ENCODE data around the gene DUSP3. TPM values are rescaled to one million over a fixed set of nuclear protein-coding genes. Genes with fewer than 3 reads are reported as not detected.

Gene DUSP3
- total and polyA plus RNA-seq, 2 of the 13 experiments (the other 11 are each of a cell fraction or from before 2014, with no cell fraction given) = 60.0 to 71.5 TPM

DNA sequence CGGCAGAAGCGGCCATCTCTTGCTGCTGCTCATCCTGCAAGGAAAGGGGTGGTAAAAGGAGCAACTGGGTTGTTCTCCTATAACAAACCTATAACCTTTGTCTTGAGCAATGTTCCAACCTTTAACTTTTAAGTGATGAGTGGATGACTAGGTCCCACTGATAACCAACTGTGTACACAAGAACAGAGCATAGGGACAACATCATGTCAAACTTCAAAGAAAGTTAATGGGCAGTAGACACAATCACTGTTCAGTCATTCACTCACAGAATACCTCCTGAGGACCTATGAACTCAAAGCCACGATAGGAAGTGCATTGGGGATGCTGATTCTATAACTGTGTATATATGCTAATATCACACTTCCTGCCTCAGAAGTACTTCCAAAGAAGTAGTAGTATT, 23.1 kb upstream of the DUSP3 start (continued):
- TF ChIP-seq NR2F1 (CRISPR knock-in tag; IDR thresholded peaks at IDR 0.05) (peak; percentile 76 to 98), SMAD3 (CRISPR knock-in tag; IDR thresholded peaks at IDR 0.05) (peak; percentile 72; the same call in 1 of the 2 replicates), ZNF766 (CRISPR knock-in tag; IDR thresholded peaks at IDR 0.05; ENCODE audit: borderline replicate concordance) (no peak), SSRP1 (CRISPR knock-in tag; IDR thresholded peaks at IDR 0.05) (no peak), ZNF605 (CRISPR knock-in tag; IDR thresholded peaks at IDR 0.05) (no peak), ARNTL (CRISPR knock-in tag; IDR thresholded peaks at IDR 0.05) (peak; percentile 59; the same call in 1 of the 2 replicates), MAFG (CRISPR knock-in tag; IDR thresholded peaks at IDR 0.05) (no peak), PPARG (CRISPR knock-in tag; conservative IDR thresholded peaks at IDR 0.05) (peak; percentile 87), ATF7 (IDR thresholded peaks at IDR 0.05) (no peak), ATF7 (CRISPR knock-in tag; IDR thresholded peaks at IDR 0.05) (peak; percentile 41; the same call in 1 of the 2 replicates), ZEB1 (IDR thresholded peaks at IDR 0.05; ENCODE audit: insufficient replicate concordance, low read depth) (peak; percentile 55)
- TF ChIP-seq, protein P1, sequence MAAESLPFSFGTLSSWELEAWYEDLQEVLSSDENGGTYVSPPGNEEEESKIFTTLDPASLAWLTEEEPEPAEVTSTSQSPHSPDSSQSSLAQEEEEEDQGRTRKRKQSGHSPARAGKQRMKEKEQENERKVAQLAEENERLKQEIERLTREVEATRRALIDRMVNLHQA (CRISPR knock-in tag; IDR thresholded peaks at IDR 0.05) = no peak
- TF ChIP-seq, protein P2, sequence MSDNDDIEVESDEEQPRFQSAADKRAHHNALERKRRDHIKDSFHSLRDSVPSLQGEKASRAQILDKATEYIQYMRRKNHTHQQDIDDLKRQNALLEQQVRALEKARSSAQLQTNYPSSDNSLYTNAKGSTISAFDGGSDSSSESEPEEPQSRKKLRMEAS (IDR thresholded peaks at IDR 0.05) = peak; percentile 63; the same call in 1 of the 2 replicates
- TF ChIP-seq, protein P3, sequence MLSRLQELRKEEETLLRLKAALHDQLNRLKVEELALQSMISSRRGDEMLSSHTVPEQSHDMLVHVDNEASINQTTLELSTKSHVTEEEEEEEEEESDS (CRISPR knock-in tag; IDR thresholded peaks at IDR 0.05; ENCODE audit: borderline replicate concordance) = 0 out of 2 replicates have a peak, but pooled peaks have one; percentile 80
- TF ChIP-seq, protein P4, sequence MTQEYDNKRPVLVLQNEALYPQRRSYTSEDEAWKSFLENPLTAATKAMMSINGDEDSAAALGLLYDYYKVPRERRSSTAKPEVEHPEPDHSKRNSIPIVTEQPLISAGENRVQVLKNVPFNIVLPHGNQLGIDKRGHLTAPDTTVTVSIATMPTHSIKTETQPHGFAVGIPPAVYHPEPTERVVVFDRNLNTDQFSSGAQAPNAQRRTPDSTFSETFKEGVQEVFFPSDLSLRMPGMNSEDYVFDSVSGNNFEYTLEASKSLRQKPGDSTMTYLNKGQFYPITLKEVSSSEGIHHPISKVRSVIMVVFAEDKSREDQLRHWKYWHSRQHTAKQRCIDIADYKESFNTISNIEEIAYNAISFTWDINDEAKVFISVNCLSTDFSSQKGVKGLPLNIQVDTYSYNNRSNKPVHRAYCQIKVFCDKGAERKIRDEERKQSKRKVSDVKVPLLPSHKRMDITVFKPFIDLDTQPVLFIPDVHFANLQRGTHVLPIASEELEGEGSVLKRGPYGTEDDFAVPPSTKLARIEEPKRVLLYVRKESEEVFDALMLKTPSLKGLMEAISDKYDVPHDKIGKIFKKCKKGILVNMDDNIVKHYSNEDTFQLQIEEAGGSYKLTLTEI (CRISPR knock-in tag; conservative IDR thresholded peaks at IDR 0.05) = no peak
- TF ChIP-seq, protein P5, sequence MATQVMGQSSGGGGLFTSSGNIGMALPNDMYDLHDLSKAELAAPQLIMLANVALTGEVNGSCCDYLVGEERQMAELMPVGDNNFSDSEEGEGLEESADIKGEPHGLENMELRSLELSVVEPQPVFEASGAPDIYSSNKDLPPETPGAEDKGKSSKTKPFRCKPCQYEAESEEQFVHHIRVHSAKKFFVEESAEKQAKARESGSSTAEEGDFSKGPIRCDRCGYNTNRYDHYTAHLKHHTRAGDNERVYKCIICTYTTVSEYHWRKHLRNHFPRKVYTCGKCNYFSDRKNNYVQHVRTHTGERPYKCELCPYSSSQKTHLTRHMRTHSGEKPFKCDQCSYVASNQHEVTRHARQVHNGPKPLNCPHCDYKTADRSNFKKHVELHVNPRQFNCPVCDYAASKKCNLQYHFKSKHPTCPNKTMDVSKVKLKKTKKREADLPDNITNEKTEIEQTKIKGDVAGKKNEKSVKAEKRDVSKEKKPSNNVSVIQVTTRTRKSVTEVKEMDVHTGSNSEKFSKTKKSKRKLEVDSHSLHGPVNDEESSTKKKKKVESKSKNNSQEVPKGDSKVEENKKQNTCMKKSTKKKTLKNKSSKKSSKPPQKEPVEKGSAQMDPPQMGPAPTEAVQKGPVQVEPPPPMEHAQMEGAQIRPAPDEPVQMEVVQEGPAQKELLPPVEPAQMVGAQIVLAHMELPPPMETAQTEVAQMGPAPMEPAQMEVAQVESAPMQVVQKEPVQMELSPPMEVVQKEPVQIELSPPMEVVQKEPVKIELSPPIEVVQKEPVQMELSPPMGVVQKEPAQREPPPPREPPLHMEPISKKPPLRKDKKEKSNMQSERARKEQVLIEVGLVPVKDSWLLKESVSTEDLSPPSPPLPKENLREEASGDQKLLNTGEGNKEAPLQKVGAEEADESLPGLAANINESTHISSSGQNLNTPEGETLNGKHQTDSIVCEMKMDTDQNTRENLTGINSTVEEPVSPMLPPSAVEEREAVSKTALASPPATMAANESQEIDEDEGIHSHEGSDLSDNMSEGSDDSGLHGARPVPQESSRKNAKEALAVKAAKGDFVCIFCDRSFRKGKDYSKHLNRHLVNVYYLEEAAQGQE (IDR thresholded peaks at IDR 0.05; ENCODE audit: borderline replicate concordance in 1 of 2, low read depth in 1 of 2, low read length in 2 of 2) = peak in 1 of 2 experiments; percentile 36; a peak in 1 of 4 replicates
- TF ChIP-seq, protein P6, sequence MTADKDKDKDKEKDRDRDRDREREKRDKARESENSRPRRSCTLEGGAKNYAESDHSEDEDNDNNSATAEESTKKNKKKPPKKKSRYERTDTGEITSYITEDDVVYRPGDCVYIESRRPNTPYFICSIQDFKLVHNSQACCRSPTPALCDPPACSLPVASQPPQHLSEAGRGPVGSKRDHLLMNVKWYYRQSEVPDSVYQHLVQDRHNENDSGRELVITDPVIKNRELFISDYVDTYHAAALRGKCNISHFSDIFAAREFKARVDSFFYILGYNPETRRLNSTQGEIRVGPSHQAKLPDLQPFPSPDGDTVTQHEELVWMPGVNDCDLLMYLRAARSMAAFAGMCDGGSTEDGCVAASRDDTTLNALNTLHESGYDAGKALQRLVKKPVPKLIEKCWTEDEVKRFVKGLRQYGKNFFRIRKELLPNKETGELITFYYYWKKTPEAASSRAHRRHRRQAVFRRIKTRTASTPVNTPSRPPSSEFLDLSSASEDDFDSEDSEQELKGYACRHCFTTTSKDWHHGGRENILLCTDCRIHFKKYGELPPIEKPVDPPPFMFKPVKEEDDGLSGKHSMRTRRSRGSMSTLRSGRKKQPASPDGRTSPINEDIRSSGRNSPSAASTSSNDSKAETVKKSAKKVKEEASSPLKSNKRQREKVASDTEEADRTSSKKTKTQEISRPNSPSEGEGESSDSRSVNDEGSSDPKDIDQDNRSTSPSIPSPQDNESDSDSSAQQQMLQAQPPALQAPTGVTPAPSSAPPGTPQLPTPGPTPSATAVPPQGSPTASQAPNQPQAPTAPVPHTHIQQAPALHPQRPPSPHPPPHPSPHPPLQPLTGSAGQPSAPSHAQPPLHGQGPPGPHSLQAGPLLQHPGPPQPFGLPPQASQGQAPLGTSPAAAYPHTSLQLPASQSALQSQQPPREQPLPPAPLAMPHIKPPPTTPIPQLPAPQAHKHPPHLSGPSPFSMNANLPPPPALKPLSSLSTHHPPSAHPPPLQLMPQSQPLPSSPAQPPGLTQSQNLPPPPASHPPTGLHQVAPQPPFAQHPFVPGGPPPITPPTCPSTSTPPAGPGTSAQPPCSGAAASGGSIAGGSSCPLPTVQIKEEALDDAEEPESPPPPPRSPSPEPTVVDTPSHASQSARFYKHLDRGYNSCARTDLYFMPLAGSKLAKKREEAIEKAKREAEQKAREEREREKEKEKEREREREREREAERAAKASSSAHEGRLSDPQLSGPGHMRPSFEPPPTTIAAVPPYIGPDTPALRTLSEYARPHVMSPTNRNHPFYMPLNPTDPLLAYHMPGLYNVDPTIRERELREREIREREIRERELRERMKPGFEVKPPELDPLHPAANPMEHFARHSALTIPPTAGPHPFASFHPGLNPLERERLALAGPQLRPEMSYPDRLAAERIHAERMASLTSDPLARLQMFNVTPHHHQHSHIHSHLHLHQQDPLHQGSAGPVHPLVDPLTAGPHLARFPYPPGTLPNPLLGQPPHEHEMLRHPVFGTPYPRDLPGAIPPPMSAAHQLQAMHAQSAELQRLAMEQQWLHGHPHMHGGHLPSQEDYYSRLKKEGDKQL (CRISPR knock-in tag; IDR thresholded peaks at IDR 0.05; ENCODE audit: low read depth) = peak; percentile 96
- TF ChIP-seq, protein P7, sequence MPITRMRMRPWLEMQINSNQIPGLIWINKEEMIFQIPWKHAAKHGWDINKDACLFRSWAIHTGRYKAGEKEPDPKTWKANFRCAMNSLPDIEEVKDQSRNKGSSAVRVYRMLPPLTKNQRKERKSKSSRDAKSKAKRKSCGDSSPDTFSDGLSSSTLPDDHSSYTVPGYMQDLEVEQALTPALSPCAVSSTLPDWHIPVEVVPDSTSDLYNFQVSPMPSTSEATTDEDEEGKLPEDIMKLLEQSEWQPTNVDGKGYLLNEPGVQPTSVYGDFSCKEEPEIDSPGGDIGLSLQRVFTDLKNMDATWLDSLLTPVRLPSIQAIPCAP (CRISPR knock-in tag; IDR thresholded peaks at IDR 0.05; ENCODE audit: low read depth) = no peak
